ENCODE results near the gene C10orf90. TPM values are rescaled to one million over a fixed set of nuclear protein-coding genes. Genes with fewer than 3 reads are reported as not detected.
"Not testable (repeated sequence)": the region's sequence is repeated elsewhere in the genome, so short reads cannot be mapped to it uniquely, and the experiment has no call there.

C10orf90 gene
- total RNA-seq, 4 donors from 2014 or later, result 0.06 TPM; not detected in 3

- DNase-seq (ENCODE audit: extremely low spot score), result peak; percentile 64
- no peak overlapping the region for H3K27ac ChIP-seq (replicated peaks in 1 of 4)
- H3K4me3 ChIP-seq, result no peak overlapping the region
- intact Hi-C loops (cut with DNase I), result no loop called here
- no peaks in the 10 kb centered on the region for H3K27me3 ChIP-seq
- H3K9me3 ChIP-seq, result no peaks in the 10 kb centered on the region
- no peaks in the 10 kb centered on the region for H3K36me3 ChIP-seq
- TF ChIP-seq POLR2AphosphoS5 (IDR thresholded peaks at IDR 0.05), result no peak
- TF ChIP-seq EP300 (IDR thresholded peaks at IDR 0.05), result no peak
- no peak for TF ChIP-seq POLR2A (IDR thresholded peaks at IDR 0.05; ENCODE audit: low read depth)
- no peak for TF ChIP-seq CTCF (IDR thresholded peaks at IDR 0.05)
- no peaks in the 10 kb centered on the region for H3K4me1 ChIP-seq
Measured at GRCh38 chr10:126551202-126551601, 119.3 kb downstream of the C10orf90 start.

- H3K9me3 ChIP-seq; H3K27me3 ChIP-seq; H3K36me3 ChIP-seq; H3K4me3 ChIP-seq; DNase-seq (ENCODE audit: extremely low spot score); intact Hi-C loops (cut with DNase I); H3K27ac ChIP-seq (replicated peaks in 1 of 4); H3K4me1 ChIP-seq: not testable (repeated sequence)
- WGBS, result 91% methylated on average over 4 of the region's 4 CpGs
Measured at GRCh38 chr10:126550586-126550985, 119.9 kb downstream of the C10orf90 start.

- H3K27me3 ChIP-seq, result peaks cover 0 to 5% (median 0%) of the 10 kb centered on the region in 4 donors
- H3K36me3 ChIP-seq, result no peaks in the 10 kb centered on the region
- TF ChIP-seq EP300 (IDR thresholded peaks at IDR 0.05), result no peak
- TF ChIP-seq POLR2A (IDR thresholded peaks at IDR 0.05; ENCODE audit: low read depth), result no peak
- TF ChIP-seq POLR2AphosphoS5 (IDR thresholded peaks at IDR 0.05), result no peak
- no peak for TF ChIP-seq CTCF (IDR thresholded peaks at IDR 0.05)
- no peak overlapping the region for H3K4me3 ChIP-seq
- H3K4me1 ChIP-seq, result no peaks in the 10 kb centered on the region
- H3K9me3 ChIP-seq, result no peaks in the 10 kb centered on the region
- no peak overlapping the region for H3K27ac ChIP-seq (replicated peaks in 1 of 4)
- intact Hi-C loops (cut with DNase I), result no loop called here
- DNase-seq (ENCODE audit: extremely low spot score), result no peak
Measured at GRCh38 chr10:126549344-126549743, 121.1 kb downstream of the C10orf90 start.

GRCh38 chr10:126544565-126544964, 125.9 kb downstream of the C10orf90 start:
- no peaks in the 10 kb centered on the region for H3K36me3 ChIP-seq
- no peak for TF ChIP-seq CTCF (IDR thresholded peaks at IDR 0.05)
- TF ChIP-seq POLR2AphosphoS5 (IDR thresholded peaks at IDR 0.05), result no peak
- no peak for TF ChIP-seq EP300 (IDR thresholded peaks at IDR 0.05)
- TF ChIP-seq POLR2A (IDR thresholded peaks at IDR 0.05; ENCODE audit: low read depth), result no peak
- H3K4me1 ChIP-seq, result no peaks in the 10 kb centered on the region
- H3K4me3 ChIP-seq, result no peak overlapping the region
- no peaks in the 10 kb centered on the region for H3K9me3 ChIP-seq
- intact Hi-C loops (cut with DNase I), result no loop called here
- peak; percentile 45 for DNase-seq (ENCODE audit: extremely low spot score)
- WGBS, result 66% methylated on average over 3 of the region's 3 CpGs
- peaks cover 0 to 5% (median 0%) of the 10 kb centered on the region in 4 donors for H3K27me3 ChIP-seq
- H3K27ac ChIP-seq (replicated peaks in 1 of 4), result no peak overlapping the region

GRCh38 chr10:126538439-126539135, 131.9 kb downstream of the C10orf90 start:
- peaks cover 0 to 10% (median 0%) of the 10 kb centered on the region in 4 donors for H3K27me3 ChIP-seq
- no peaks in the 10 kb centered on the region for H3K4me1 ChIP-seq
- intact Hi-C loops (cut with DNase I), result no loop called here
- H3K4me3 ChIP-seq, result no peak overlapping the region
- no peaks in the 10 kb centered on the region for H3K9me3 ChIP-seq
- WGBS, result 86% methylated on average over 5 of the region's 5 CpGs
- DNase-seq (ENCODE audit: extremely low spot score), result peak; percentile 29
- H3K36me3 ChIP-seq, result no peaks in the 10 kb centered on the region
- TF ChIP-seq POLR2A (IDR thresholded peaks at IDR 0.05; ENCODE audit: low read depth), result no peak
- no peak for TF ChIP-seq POLR2AphosphoS5 (IDR thresholded peaks at IDR 0.05)
- no peak for TF ChIP-seq CTCF (IDR thresholded peaks at IDR 0.05)
- no peak for TF ChIP-seq EP300 (IDR thresholded peaks at IDR 0.05)
- no peak overlapping the region for H3K27ac ChIP-seq (replicated peaks in 1 of 4)
